ENCODE data around the gene SLC1A6. TPM values are rescaled to one million over a fixed set of nuclear protein-coding genes. Genes with fewer than 3 reads are reported as not detected.

The SLC1A6 gene
- total and polyA plus RNA-seq, 9 of the 15 experiments (the other 6 are each of a cell fraction or from before 2014, with no cell fraction given): not detected

DNA sequence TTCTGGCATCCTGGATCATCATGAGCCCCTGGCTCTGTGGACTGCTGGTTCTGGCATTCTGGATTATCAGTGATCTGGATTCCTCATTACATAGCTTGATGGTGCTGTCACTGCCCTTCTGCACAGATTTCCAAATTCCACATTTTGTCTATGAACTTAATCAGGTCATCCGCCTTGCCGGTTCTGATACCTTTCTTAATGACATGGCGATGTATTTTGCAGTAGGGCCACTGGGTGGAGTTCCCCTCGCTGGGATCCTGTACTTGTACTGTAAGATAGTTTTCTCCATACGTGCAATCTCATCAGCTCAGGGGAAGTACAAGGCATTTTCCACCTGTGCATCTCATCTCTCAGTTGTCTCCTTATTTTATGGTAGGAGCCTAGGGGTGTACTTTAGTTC lies 62.8 kb downstream of the SLC1A6 start (continued):
- TF ChIP-seq, protein P1, sequence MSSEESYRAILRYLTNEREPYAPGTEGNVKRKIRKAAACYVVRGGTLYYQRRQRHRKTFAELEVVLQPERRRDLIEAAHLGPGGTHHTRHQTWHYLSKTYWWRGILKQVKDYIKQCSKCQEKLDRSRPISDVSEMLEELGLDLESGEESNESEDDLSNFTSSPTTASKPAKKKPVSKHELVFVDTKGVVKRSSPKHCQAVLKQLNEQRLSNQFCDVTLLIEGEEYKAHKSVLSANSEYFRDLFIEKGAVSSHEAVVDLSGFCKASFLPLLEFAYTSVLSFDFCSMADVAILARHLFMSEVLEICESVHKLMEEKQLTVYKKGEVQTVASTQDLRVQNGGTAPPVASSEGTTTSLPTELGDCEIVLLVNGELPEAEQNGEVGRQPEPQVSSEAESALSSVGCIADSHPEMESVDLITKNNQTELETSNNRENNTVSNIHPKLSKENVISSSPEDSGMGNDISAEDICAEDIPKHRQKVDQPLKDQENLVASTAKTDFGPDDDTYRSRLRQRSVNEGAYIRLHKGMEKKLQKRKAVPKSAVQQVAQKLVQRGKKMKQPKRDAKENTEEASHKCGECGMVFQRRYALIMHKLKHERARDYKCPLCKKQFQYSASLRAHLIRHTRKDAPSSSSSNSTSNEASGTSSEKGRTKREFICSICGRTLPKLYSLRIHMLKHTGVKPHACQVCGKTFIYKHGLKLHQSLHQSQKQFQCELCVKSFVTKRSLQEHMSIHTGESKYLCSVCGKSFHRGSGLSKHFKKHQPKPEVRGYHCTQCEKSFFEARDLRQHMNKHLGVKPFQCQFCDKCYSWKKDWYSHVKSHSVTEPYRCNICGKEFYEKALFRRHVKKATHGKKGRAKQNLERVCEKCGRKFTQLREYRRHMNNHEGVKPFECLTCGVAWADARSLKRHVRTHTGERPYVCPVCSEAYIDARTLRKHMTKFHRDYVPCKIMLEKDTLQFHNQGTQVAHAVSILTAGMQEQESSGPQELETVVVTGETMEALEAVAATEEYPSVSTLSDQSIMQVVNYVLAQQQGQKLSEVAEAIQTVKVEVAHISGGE (CRISPR knock-in tag; IDR thresholded peaks at IDR 0.05): no peak
- TF ChIP-seq, protein P2, sequence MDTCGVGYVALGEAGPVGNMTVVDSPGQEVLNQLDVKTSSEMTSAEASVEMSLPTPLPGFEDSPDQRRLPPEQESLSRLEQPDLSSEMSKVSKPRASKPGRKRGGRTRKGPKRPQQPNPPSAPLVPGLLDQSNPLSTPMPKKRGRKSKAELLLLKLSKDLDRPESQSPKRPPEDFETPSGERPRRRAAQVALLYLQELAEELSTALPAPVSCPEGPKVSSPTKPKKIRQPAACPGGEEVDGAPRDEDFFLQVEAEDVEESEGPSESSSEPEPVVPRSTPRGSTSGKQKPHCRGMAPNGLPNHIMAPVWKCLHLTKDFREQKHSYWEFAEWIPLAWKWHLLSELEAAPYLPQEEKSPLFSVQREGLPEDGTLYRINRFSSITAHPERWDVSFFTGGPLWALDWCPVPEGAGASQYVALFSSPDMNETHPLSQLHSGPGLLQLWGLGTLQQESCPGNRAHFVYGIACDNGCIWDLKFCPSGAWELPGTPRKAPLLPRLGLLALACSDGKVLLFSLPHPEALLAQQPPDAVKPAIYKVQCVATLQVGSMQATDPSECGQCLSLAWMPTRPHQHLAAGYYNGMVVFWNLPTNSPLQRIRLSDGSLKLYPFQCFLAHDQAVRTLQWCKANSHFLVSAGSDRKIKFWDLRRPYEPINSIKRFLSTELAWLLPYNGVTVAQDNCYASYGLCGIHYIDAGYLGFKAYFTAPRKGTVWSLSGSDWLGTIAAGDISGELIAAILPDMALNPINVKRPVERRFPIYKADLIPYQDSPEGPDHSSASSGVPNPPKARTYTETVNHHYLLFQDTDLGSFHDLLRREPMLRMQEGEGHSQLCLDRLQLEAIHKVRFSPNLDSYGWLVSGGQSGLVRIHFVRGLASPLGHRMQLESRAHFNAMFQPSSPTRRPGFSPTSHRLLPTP (IDR thresholded peaks at IDR 0.05; ENCODE audit: borderline replicate concordance, extremely low read depth, insufficient read length): no peak
- TF ChIP-seq NR3C1 (CRISPR knock-in tag; IDR thresholded peaks at IDR 0.05) (no peak), PHB (CRISPR knock-in tag; IDR thresholded peaks at IDR 0.05) (no peak), ETV6 (IDR thresholded peaks at IDR 0.05; ENCODE audit: borderline replicate concordance in 1 of 2, low read depth in 2 of 2, low read length in 1 of 2) (no peak), ETV6 (CRISPR knock-in tag; IDR thresholded peaks at IDR 0.05; ENCODE audit: borderline replicate concordance) (no peak), BDP1 (IDR thresholded peaks at IDR 0.05; ENCODE audit: insufficient read depth, insufficient read length) (no peak), TAF9B (IDR thresholded peaks at IDR 0.05; ENCODE audit: partially characterized antibody) (no peak), MAFK (IDR thresholded peaks at IDR 0.05; ENCODE audit: low read length) (no peak)
- TF ChIP-seq, protein P3, sequence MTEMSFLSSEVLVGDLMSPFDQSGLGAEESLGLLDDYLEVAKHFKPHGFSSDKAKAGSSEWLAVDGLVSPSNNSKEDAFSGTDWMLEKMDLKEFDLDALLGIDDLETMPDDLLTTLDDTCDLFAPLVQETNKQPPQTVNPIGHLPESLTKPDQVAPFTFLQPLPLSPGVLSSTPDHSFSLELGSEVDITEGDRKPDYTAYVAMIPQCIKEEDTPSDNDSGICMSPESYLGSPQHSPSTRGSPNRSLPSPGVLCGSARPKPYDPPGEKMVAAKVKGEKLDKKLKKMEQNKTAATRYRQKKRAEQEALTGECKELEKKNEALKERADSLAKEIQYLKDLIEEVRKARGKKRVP (CRISPR knock-in tag; IDR thresholded peaks at IDR 0.05): no peak
- TF ChIP-seq, protein P4, sequence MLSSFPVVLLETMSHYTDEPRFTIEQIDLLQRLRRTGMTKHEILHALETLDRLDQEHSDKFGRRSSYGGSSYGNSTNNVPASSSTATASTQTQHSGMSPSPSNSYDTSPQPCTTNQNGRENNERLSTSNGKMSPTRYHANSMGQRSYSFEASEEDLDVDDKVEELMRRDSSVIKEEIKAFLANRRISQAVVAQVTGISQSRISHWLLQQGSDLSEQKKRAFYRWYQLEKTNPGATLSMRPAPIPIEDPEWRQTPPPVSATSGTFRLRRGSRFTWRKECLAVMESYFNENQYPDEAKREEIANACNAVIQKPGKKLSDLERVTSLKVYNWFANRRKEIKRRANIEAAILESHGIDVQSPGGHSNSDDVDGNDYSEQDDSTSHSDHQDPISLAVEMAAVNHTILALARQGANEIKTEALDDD (IDR thresholded peaks at IDR 0.05): no peak
